PC-3 (cell line): ENCODE results near the gene ZDHHC18. TPM values are rescaled to one million over a fixed set of nuclear protein-coding genes. Genes with fewer than 3 reads are reported as not detected.

ENCODE experiments used
- ATAC-seq: fragments of 200-7000 bp; cut with Tn5 transposase; 2 replicates; pipeline ENCODE4 v1.9.1; 2020; ENCODE audit warnings: mild to moderate bottlenecking, moderate library complexity
- BruUV-seq: library from RNA; stranded (reverse); fragments of 400-500 nt; replicated peaks from 2 replicates; lab custom pipeline; 2021; lab: Mats Ljungman, UMichigan
- CTCF ChIA-PET: fragments of 300-600 bp; sonication (Branson Sonifier 250); formaldehyde crosslinking; loops from one replicate; lab custom pipeline; 2022; ENCODE audit warnings: antibody characterized with exemption; lab: Charles Lee
- POLR2A ChIA-PET: fragments of 300-600 bp; sonication (Branson Sonifier 250); formaldehyde crosslinking; loops from one replicate; lab custom pipeline; 2022; ENCODE audit warnings: antibody characterized with exemption; ENCODE audit not compliant: unreplicated experiment; lab: Charles Lee
- DNase-seq: peaks from one replicate; pipeline ENCODE4 v3.0.0-alpha.2; 2015
- H2AFZ ChIP-seq: fragments of 300-600 bp; sonication (generic); 2 replicates; pipeline ENCODE4 v1.6.0; 2016; ENCODE audit warnings: antibody characterized with exemption, low read length
- H3F3A ChIP-seq: fragments of 300-600 bp; sonication (generic); one replicate; pipeline ENCODE4 v1.6.0; 2017; ENCODE audit warnings: antibody characterized with exemption, low read length, control low read depth, mild to moderate bottlenecking; ENCODE audit not compliant: unreplicated experiment
- H3K27ac ChIP-seq: fragments of 300-600 bp; sonication (generic); 2 replicates; pipeline ENCODE4 v1.5.1; 2016; ENCODE audit warnings: mild to moderate bottlenecking, low read length
- H3K27me3 ChIP-seq: fragments of 300-600 bp; sonication (generic); 2 replicates; pipeline ENCODE4 v1.6.1; 2016; ENCODE audit warnings: low read length, mixed read lengths
- H3K36me3 ChIP-seq: fragments of 300-600 bp; sonication (generic); 2 replicates; pipeline ENCODE4 v1.6.1; 2016; ENCODE audit warnings: low read depth, mixed run types, low read length, mixed read lengths
- H3K4me1 ChIP-seq: fragments of 300-600 bp; sonication (generic); 2 replicates; pipeline ENCODE4 v1.5.1; 2016; ENCODE audit warnings: low read length; ENCODE audit not compliant: insufficient read depth
- H3K4me2 ChIP-seq: fragments of 300-600 bp; sonication (generic); 2 replicates; pipeline ENCODE4 v1.6.0; 2016; ENCODE audit warnings: low read length
- H3K4me3 ChIP-seq: fragments of 300-600 bp; sonication (generic); 2 replicates; pipeline ENCODE4 v1.5.1; 2016; ENCODE audit warnings: mild to moderate bottlenecking, low read length, mixed read lengths
- H3K79me2 ChIP-seq: fragments of 300-600 bp; sonication (generic); 2 replicates; pipeline ENCODE4 v1.6.1; 2017; ENCODE audit warnings: low read length, mixed read lengths
- H3K9ac ChIP-seq: fragments of 300-600 bp; sonication (generic); 2 replicates; pipeline ENCODE4 v1.6.0; 2016; ENCODE audit warnings: mild to moderate bottlenecking, low read length
- H3K9me2 ChIP-seq: fragments of 300-600 bp; sonication (generic); replicated peaks from 2 replicates; pipeline ENCODE4 v1.6.1; 2016; ENCODE audit warnings: mixed run types, low read length, mixed read lengths
- H3K9me3 ChIP-seq: fragments of 300-600 bp; sonication (generic); 2 replicates; pipeline ENCODE4 v1.6.1; 2016; ENCODE audit warnings: low read length, mixed read lengths
- H4K20me1 ChIP-seq: fragments of 300-600 bp; sonication (generic); 2 replicates; pipeline ENCODE4 v1.6.1; 2016; ENCODE audit warnings: low read length, mixed read lengths
- EZH2 ChIP-seq: fragments of 300-600 bp; sonication (generic); IDR thresholded peaks from one replicate; pipeline ENCODE4 v1.6.1; 2017; ENCODE audit warnings: antibody characterized with exemption, mild to moderate bottlenecking, low read length; ENCODE audit not compliant: unreplicated experiment
- EZH2phosphoT487 ChIP-seq: fragments of 300-600 bp; sonication (generic); IDR thresholded peaks from 2 replicates; pipeline ENCODE4 v1.6.1; 2018; ENCODE audit warnings: mild to moderate bottlenecking, antibody characterized with exemption, low read length, borderline replicate concordance
- intact Hi-C: fragments of 100-400 bp; cut with micrococcal nuclease; formaldehyde crosslinking; loops from 2 replicates; pipeline ENCODE4 v1.9.0; 2023
- total RNA-seq: library from RNA; depleted of rRNA; stranded (reverse); fragments of >200 nt; gene quantifications from 2 replicates; pipeline ENCODE4 v1.2.3, GENCODE V29; 2014
- TF ChIP-seq, protein P1 (sequence below): fragments of 300-600 bp; sonication (generic); conservative IDR thresholded peaks from 2 replicates; pipeline ENCODE4 v1.5.1; 2017; ENCODE audit warnings: antibody characterized with exemption, low read depth, mild to moderate bottlenecking, low read length

The ZDHHC18 gene
- total RNA-seq, 1 experiment from 2014 or later = 18.1 TPM

DNA sequence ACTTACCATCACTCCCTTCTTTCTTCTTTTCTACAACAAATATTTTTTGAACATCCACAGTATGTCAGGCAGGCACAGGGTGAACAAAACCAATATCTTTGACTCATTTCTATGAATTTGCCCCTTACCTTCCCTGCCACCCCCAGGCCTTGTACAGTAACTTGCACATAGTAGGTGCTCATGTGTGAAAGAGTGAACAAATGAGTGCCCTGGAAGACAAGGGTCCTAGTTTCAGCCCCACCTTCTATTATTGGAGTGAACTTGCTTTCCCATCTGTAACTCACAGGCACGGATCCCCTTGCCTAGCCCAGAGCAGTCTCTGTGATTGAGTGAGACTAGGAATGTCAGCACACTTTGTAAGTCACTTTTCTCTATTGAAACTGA is 12.8 kb downstream of the ZDHHC18 start:
- CTCF ChIA-PET = no interaction called here
- intact Hi-C loops = no loop called here
- ATAC-seq (no peak), DNase-seq (no peak)
- Histone ChIP-seq H3K9me3 (no peaks in the 10 kb centered on the region), H3K4me3 (no peak overlapping the region), H4K20me1 (no peaks in the 10 kb centered on the region), H3F3A (no peaks in the 10 kb centered on the region), H2AFZ (no peak overlapping the region), H3K27me3 (no peaks in the 10 kb centered on the region), H3K9ac (no peak overlapping the region), H3K27ac (no peak overlapping the region), H3K36me3 (peaks cover 13% of the 10 kb centered on the region), H3K79me2 (no peaks in the 10 kb centered on the region), H3K4me1 (no peaks in the 10 kb centered on the region), H3K4me2 (no peak overlapping the region), H3K9me2 (no peaks in the 10 kb centered on the region)
- POLR2A ChIA-PET = interaction anchor here (0.6 kb wide), 1 partner anchor 34 kb away, joined by 7 read pairs; no protein-coding TSS in a partner anchor
- BruUV-seq = no TSS peak
- TF ChIP-seq EZH2 (no peak), EZH2phosphoT487 (no peak)
- TF ChIP-seq, protein P1, sequence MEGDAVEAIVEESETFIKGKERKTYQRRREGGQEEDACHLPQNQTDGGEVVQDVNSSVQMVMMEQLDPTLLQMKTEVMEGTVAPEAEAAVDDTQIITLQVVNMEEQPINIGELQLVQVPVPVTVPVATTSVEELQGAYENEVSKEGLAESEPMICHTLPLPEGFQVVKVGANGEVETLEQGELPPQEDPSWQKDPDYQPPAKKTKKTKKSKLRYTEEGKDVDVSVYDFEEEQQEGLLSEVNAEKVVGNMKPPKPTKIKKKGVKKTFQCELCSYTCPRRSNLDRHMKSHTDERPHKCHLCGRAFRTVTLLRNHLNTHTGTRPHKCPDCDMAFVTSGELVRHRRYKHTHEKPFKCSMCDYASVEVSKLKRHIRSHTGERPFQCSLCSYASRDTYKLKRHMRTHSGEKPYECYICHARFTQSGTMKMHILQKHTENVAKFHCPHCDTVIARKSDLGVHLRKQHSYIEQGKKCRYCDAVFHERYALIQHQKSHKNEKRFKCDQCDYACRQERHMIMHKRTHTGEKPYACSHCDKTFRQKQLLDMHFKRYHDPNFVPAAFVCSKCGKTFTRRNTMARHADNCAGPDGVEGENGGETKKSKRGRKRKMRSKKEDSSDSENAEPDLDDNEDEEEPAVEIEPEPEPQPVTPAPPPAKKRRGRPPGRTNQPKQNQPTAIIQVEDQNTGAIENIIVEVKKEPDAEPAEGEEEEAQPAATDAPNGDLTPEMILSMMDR = no peak

DNA sequence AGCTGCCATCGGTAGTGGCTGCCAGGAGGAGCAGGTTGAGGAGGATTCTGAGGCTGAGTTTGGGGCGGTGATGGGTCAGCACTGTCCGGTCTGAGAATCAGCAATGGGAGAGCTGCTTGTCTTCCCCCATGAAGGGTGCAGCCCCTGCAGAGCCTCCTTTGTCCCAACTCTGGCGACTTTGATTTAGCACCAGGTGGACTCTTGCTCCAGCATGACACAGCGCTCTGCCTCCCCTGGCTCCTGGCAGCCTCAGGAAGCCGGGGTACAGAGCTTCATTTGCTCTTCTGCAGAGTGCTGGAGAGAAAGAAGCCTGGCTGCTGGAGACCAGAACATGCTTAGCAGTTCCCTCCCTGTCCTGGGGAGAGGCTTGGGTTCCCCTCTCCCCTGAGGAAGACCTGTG is 13.3 kb downstream of the ZDHHC18 start:
- CTCF ChIA-PET = interaction anchor here (0.5 kb wide), 1 partner anchor 26 kb away, joined by 4 read pairs; no protein-coding TSS in a partner anchor

More for the DNA sequence above, 13.3 kb downstream of the ZDHHC18 start:
- Histone ChIP-seq H4K20me1 (no peaks in the 10 kb centered on the region), H3K9me2 (no peaks in the 10 kb centered on the region), H2AFZ (no peak overlapping the region), H3K4me3 (no peak overlapping the region), H3K79me2 (no peaks in the 10 kb centered on the region), H3K4me2 (no peak overlapping the region), H3K9me3 (no peaks in the 10 kb centered on the region), H3K9ac (no peak overlapping the region), H3K27me3 (no peaks in the 10 kb centered on the region), H3F3A (no peaks in the 10 kb centered on the region), H3K4me1 (no peaks in the 10 kb centered on the region), H3K36me3 (peaks cover 10% of the 10 kb centered on the region), H3K27ac (no peak overlapping the region)
- ATAC-seq (no peak), DNase-seq (no peak)
- TF ChIP-seq, protein P1 = no peak
- TF ChIP-seq EZH2 = no peak
- no peak for TF ChIP-seq EZH2phosphoT487
- POLR2A ChIA-PET = interaction anchor here (0.6 kb wide), 1 partner anchor 34 kb away, joined by 7 read pairs; no protein-coding TSS in a partner anchor
- no TSS peak for BruUV-seq
- intact Hi-C loops = no loop called here
